IPS-18a (cell line): Measurements from ENCODE around the gene COL2A1.

ENCODE experiments used
- H3K27ac ChIP-seq: one replicate; pipeline ENCODE4 v1.5.1; 2013; ENCODE audit warnings: low read length
- H3K27me3 ChIP-seq: one replicate; pipeline ENCODE4 v1.6.1; 2013; ENCODE audit warnings: mild to moderate bottlenecking, low read length; ENCODE audit not compliant: control insufficient read depth, insufficient read depth
- H3K36me3 ChIP-seq: one replicate; pipeline ENCODE4 v1.6.1; 2013; ENCODE audit warnings: low read depth, low read length; ENCODE audit not compliant: control insufficient read depth
- H3K4me1 ChIP-seq: one replicate; pipeline ENCODE4 v1.6.1; 2013; ENCODE audit warnings: low read depth, low read length; ENCODE audit not compliant: control insufficient read depth
- H3K4me3 ChIP-seq: one replicate; pipeline ENCODE4 v1.5.1; 2013; ENCODE audit warnings: low read length
- H3K9ac ChIP-seq: one replicate; pipeline ENCODE4 v1.6.1; 2013; ENCODE audit warnings: mild to moderate bottlenecking, low read length, moderate library complexity
- H3K9me3 ChIP-seq: one replicate; pipeline ENCODE4 v1.6.1; 2013; ENCODE audit warnings: low read depth, low read length; ENCODE audit not compliant: control insufficient read depth

COL2A1 gene

DNA sequence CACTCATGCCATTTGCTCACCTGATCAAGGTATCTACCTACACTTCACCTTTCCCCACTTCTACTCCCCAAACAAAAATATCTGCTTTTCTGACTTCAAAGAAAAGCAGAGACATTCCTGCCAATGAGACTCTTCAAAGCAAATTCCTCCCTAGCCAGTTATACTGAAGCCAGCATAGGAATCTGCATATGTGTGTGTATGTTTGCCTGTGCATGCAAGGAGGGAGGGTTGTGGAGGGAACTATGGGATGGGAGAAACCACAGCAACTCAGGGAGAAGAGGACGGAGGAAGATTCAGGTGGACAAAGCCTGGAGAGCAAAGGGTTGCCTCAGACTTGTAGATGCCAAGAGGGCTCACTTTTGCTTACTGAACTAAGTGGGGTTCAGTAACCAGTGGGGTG lies 73.1 kb downstream of the COL2A1 start:
- Histone ChIP-seq H3K4me3 (no peak overlapping the region), H3K9ac (no peak overlapping the region), H3K36me3 (no peaks in the 10 kb centered on the region), H3K27me3 (no peaks in the 10 kb centered on the region), H3K4me1 (no peaks in the 10 kb centered on the region), H3K9me3 (no peaks in the 10 kb centered on the region), H3K27ac (no peak overlapping the region)

DNA sequence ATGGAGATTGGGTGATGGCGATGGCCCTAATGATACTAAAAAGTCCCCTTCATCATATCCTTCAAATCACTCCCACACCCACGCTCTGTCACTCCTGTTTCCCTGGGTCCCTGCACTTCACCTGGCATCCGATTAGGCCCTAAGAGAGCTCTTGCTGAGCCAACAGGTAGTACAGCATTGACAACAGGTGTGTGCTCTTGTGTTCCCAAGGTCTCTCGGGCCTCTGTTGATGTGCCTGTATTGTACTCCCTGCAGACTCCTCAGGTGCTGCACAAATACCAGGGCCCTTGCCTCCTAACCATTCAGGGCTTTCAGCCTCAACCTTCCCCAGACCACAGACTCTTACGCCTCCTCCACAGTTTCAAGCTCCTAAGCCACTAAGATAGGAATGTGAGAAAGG lies 73.6 kb downstream of the COL2A1 start:
- Histone ChIP-seq H3K36me3 (no peaks in the 10 kb centered on the region), H3K27me3 (no peaks in the 10 kb centered on the region), H3K4me3 (no peak overlapping the region), H3K9me3 (no peaks in the 10 kb centered on the region), H3K4me1 (no peaks in the 10 kb centered on the region), H3K9ac (no peak overlapping the region), H3K27ac (no peak overlapping the region)

DNA sequence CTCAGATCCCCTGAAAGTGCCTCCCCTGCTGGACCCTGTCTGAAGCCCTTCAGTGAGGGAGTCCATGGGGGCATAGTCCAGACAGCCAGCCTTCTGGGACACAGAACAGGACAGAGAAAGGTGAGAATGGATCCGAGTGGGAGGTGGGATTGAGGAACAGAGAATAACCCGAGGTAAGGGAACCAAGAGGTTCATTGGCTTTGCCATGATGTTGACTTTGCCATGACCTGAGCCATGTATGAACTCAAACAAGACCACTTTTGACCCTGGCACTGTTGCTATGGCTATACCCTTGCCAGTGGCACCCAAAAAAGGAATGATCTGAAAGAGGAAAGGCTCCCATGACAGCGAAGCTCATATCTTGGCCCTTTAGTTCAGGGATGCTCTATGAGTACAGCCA lies 76.9 kb downstream of the COL2A1 start:
- H3K4me3 ChIP-seq: no peak overlapping the region
- H3K36me3 ChIP-seq: no peaks in the 10 kb centered on the region
- no peaks in the 10 kb centered on the region for H3K27me3 ChIP-seq
- no peak overlapping the region for H3K9ac ChIP-seq
- H3K4me1 ChIP-seq: no peaks in the 10 kb centered on the region
- no peak overlapping the region for H3K27ac ChIP-seq
- H3K9me3 ChIP-seq: no peaks in the 10 kb centered on the region
